GM12874 (cell line): ENCODE results near the gene PROCA1.

Experiments used
- CTCF ChIP-seq: IDR thresholded peaks from 2 replicates; pipeline ENCODE4 v1.5.1; 2011; ENCODE audit warnings: low read depth, mild to moderate bottlenecking, control low read depth, low read length, moderate library complexity; ENCODE audit not compliant: insufficient read depth

The PROCA1 gene

GRCh38 chr17:28751600-28752366, 40.1 kb upstream of the PROCA1 start:
- no peak for TF ChIP-seq CTCF

- TF ChIP-seq CTCF: peak; percentile 100
Observed at GRCh38 chr17:28750178-28751047, 38.7 kb upstream of the PROCA1 start.

- TF ChIP-seq CTCF: no peak
Observed at GRCh38 chr17:28749516-28750177, 38.0 kb upstream of the PROCA1 start.

GRCh38 chr17:28748852-28749515, 37.3 kb upstream of the PROCA1 start:
- no peak for TF ChIP-seq CTCF

- no peak for TF ChIP-seq CTCF
Observed at GRCh38 chr17:28747801-28748750, 36.4 kb upstream of the PROCA1 start.

GRCh38 chr17:28747051-28747691, 35.5 kb upstream of the PROCA1 start:
- TF ChIP-seq CTCF: no peak
